SK-N-SH treated with all-trans-retinoic acid at 6 μM for 48 hours (cell line): ENCODE data around the gene LRCH1.

Experiments used
- ATAC-seq: fragments of 200-7000 bp; cut with Tn5 transposase; 3 replicates; pipeline ENCODE4 v1.9.1; 2020; ENCODE audit warnings: mild to moderate bottlenecking, moderate library complexity
- ARNTL ChIP-seq: fragments of 450-650 bp; formaldehyde crosslinking; IDR thresholded peaks from 2 replicates; pipeline ENCODE4 v1.5.0; 2020; ENCODE audit warnings: low read depth, mild to moderate bottlenecking, moderate library complexity, borderline replicate concordance
- CSDC2 ChIP-seq: fragments of 250-450 bp; sonication (Bioruptor Pico); IDR thresholded peaks from 2 replicates; pipeline ENCODE4 v1.5.0; 2020; ENCODE audit warnings: mild to moderate bottlenecking, moderate library complexity
- CSRNP3 ChIP-seq: fragments of 250-450 bp; sonication (Bioruptor Pico); IDR thresholded peaks from 2 replicates; pipeline ENCODE4 v1.5.1; 2021; ENCODE audit warnings: mild to moderate bottlenecking, moderate library complexity
- ESRRG ChIP-seq: fragments of 250-450 bp; sonication (Bioruptor Pico); IDR thresholded peaks from 2 replicates; pipeline ENCODE4 v1.6.1; 2021; ENCODE audit warnings: mild to moderate bottlenecking
- GLIS3 ChIP-seq: fragments of 250-450 bp; sonication (Bioruptor Pico); IDR thresholded peaks from 2 replicates; pipeline ENCODE4 v1.5.0; 2020; ENCODE audit warnings: mild to moderate bottlenecking, moderate library complexity
- ISL1 ChIP-seq: fragments of 250-450 bp; sonication (Bioruptor Pico); IDR thresholded peaks from 2 replicates; pipeline ENCODE4 v2.1.2; 2022; ENCODE audit warnings: mild to moderate bottlenecking, moderate library complexity
- PATZ1 ChIP-seq: fragments of 250-450 bp; sonication (Bioruptor Pico); IDR thresholded peaks from 2 replicates; pipeline ENCODE4 v1.8.0; 2020; ENCODE audit warnings: mild to moderate bottlenecking, moderate library complexity, borderline replicate concordance
- PPARA ChIP-seq: fragments of 250-450 bp; sonication (Bioruptor Pico); IDR thresholded peaks from 2 replicates; pipeline ENCODE4 v1.5.0; 2020; ENCODE audit warnings: mild to moderate bottlenecking, borderline replicate concordance
- RARB ChIP-seq: fragments of 250-450 bp; sonication (Bioruptor Pico); IDR thresholded peaks from 2 replicates; pipeline ENCODE4 v1.8.0; 2021; ENCODE audit warnings: mild to moderate bottlenecking, moderate library complexity
- SNAI2 ChIP-seq: fragments of 250-450 bp; sonication (Bioruptor Pico); IDR thresholded peaks from 2 replicates; pipeline ENCODE4 v1.5.0; 2020; ENCODE audit warnings: mild to moderate bottlenecking, moderate library complexity
- TCF4 ChIP-seq: fragments of 250-450 bp; sonication (Bioruptor Pico); IDR thresholded peaks from 2 replicates; pipeline ENCODE4 v1.8.0; 2021; ENCODE audit warnings: mild to moderate bottlenecking, moderate library complexity, borderline replicate concordance
- TOX ChIP-seq: fragments of 250-450 bp; sonication (Bioruptor Pico); IDR thresholded peaks from 2 replicates; pipeline ENCODE4 v1.8.0; 2021; ENCODE audit warnings: mild to moderate bottlenecking, moderate library complexity, borderline replicate concordance
- TSHZ2 ChIP-seq: fragments of 250-450 bp; sonication (Bioruptor Pico); IDR thresholded peaks from 2 replicates; pipeline ENCODE4 v1.5.0; 2020; ENCODE audit warnings: mild to moderate bottlenecking, moderate library complexity
- ZC3H10 ChIP-seq: fragments of 250-450 bp; sonication (Bioruptor Pico); IDR thresholded peaks from 2 replicates; pipeline ENCODE4 v1.5.1; 2021; ENCODE audit warnings: mild to moderate bottlenecking, moderate library complexity
- ZFP3 ChIP-seq: fragments of 250-450 bp; sonication (Bioruptor Pico); IDR thresholded peaks from 2 replicates; pipeline ENCODE4 v1.5.0; 2020; ENCODE audit warnings: mild to moderate bottlenecking, moderate library complexity
- ZFP30 ChIP-seq: fragments of 450-650 bp; formaldehyde crosslinking; IDR thresholded peaks from 2 replicates; pipeline ENCODE4 v1.5.0; 2022; ENCODE audit warnings: mild to moderate bottlenecking, moderate library complexity
- ZNF70 ChIP-seq: fragments of 450-650 bp; formaldehyde crosslinking; IDR thresholded peaks from 2 replicates; pipeline ENCODE4 v1.5.0; 2020; ENCODE audit warnings: mild to moderate bottlenecking, moderate library complexity
- TF ChIP-seq, protein P1 (sequence below): fragments of 250-450 bp; sonication (Bioruptor Pico); IDR thresholded peaks from 2 replicates; pipeline ENCODE4 v1.5.1; 2020; ENCODE audit warnings: low read depth, mild to moderate bottlenecking, moderate library complexity
- TF ChIP-seq, protein P2 (sequence below): fragments of 250-450 bp; sonication (Bioruptor Pico); IDR thresholded peaks from 2 replicates; pipeline ENCODE4 v1.8.0; 2021; ENCODE audit warnings: low read depth, mild to moderate bottlenecking, moderate library complexity, borderline replicate concordance

LRCH1 gene

GRCh38 chr13:46562152-46562551 is 9.2 kb downstream of the LRCH1 start:
- TF ChIP-seq, protein P1, sequence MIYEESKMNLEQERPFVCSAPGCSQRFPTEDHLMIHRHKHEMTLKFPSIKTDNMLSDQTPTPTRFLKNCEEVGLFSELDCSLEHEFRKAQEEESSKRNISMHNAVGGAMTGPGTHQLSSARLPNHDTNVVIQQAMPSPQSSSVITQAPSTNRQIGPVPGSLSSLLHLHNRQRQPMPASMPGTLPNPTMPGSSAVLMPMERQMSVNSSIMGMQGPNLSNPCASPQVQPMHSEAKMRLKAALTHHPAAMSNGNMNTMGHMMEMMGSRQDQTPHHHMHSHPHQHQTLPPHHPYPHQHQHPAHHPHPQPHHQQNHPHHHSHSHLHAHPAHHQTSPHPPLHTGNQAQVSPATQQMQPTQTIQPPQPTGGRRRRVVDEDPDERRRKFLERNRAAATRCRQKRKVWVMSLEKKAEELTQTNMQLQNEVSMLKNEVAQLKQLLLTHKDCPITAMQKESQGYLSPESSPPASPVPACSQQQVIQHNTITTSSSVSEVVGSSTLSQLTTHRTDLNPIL, result no peak
- no peak for TF ChIP-seq ZFP30 (CRISPR knock-in tag)
- no peak for TF ChIP-seq ISL1 (CRISPR knock-in tag)
- TF ChIP-seq ZC3H10 (CRISPR knock-in tag), result no peak
- no peak for TF ChIP-seq TCF4 (CRISPR knock-in tag)
- no peak for TF ChIP-seq ESRRG (CRISPR knock-in tag)
- no peak for TF ChIP-seq CSRNP3 (CRISPR knock-in tag)
- no peak for TF ChIP-seq PATZ1 (CRISPR knock-in tag)
- no peak for TF ChIP-seq ZFP3 (CRISPR knock-in tag)
- no peak for TF ChIP-seq GLIS3 (CRISPR knock-in tag)
- TF ChIP-seq RARB (CRISPR knock-in tag), result no peak
- ATAC-seq, result no peak

DNA sequence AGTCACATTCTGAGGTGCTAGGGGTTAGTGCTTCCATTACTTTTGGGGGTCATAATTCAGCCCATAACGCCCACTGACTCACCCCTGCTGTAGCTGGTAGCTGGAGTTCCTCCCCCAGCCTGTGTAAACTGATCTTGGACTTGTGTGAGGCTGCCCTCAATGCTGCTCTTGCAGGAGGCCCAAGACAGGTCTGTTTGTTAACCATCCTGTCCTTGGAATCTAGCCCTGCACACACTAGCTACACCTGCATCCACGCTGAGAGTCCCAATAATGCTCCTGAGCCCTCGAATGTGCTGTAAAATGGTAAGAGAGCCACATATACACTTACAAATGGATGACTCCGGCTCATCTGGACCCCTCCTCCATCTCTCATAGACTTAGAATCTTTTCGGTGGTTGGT is 9.6 kb downstream of the LRCH1 start:
- no peak for ATAC-seq
- no peak for TF ChIP-seq ESRRG (CRISPR knock-in tag)
- TF ChIP-seq, protein P2, sequence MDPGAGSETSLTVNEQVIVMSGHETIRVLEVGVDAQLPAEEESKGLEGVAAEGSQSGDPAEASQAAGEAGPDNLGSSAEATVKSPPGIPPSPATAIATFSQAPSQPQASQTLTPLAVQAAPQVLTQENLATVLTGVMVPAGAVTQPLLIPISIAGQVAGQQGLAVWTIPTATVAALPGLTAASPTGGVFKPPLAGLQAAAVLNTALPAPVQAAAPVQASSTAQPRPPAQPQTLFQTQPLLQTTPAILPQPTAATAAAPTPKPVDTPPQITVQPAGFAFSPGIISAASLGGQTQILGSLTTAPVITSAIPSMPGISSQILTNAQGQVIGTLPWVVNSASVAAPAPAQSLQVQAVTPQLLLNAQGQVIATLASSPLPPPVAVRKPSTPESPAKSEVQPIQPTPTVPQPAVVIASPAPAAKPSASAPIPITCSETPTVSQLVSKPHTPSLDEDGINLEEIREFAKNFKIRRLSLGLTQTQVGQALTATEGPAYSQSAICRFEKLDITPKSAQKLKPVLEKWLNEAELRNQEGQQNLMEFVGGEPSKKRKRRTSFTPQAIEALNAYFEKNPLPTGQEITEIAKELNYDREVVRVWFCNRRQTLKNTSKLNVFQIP (CRISPR knock-in tag), result no peak
- TF ChIP-seq SNAI2 (CRISPR knock-in tag), result no peak
- TF ChIP-seq ZNF70, result no peak
- no peak for TF ChIP-seq ZFP3 (CRISPR knock-in tag)
- no peak for TF ChIP-seq TSHZ2
- TF ChIP-seq TOX (CRISPR knock-in tag), result no peak
- no peak for TF ChIP-seq CSRNP3 (CRISPR knock-in tag)
- TF ChIP-seq PPARA, result no peak
- TF ChIP-seq, protein P1, result no peak
- no peak for TF ChIP-seq CSDC2
- TF ChIP-seq ARNTL (CRISPR knock-in tag), result no peak
